ENCODE data around the gene KAT5. TPM values are rescaled to one million over a fixed set of nuclear protein-coding genes. Genes with fewer than 3 reads are reported as not detected.
"Not testable (repeated sequence)": the region's sequence is repeated elsewhere in the genome, so short reads cannot be mapped to it uniquely, and the experiment has no call there.

Gene KAT5
- total RNA-seq, 1 donor from 2014 or later = 44.6 TPM

GRCh38 chr11:65703846-65704245, 8.2 kb upstream of the KAT5 start:
- DNase-seq (ENCODE audit: missing footprints) = no peak
- intact Hi-C loops (cut with DNase I) = no loop called here
- no peak for ATAC-seq

- ATAC-seq; intact Hi-C loops (cut with DNase I): not testable (repeated sequence)
- peak; percentile 85 for DNase-seq (ENCODE audit: missing footprints)
Observed at GRCh38 chr11:65706303-65706763, 5.7 kb upstream of the KAT5 start.

GRCh38 chr11:65707002-65707401, 5.0 kb upstream of the KAT5 start:
- ATAC-seq; DNase-seq (ENCODE audit: missing footprints); intact Hi-C loops (cut with DNase I): not testable (repeated sequence)

GRCh38 chr11:65708451-65708850, 3.6 kb upstream of the KAT5 start:
- intact Hi-C loops (cut with DNase I) = no loop called here
- no peak for DNase-seq (ENCODE audit: missing footprints)
- ATAC-seq = no peak

- ATAC-seq = no peak
- intact Hi-C loops (cut with DNase I) = loop anchor here (2.0 to 5.0 kb wide), 3 partner anchors 47 to 109 kb away; partner anchors contain the start of genes AP5B1 and RELA
- no peak for DNase-seq (ENCODE audit: missing footprints)
Observed at GRCh38 chr11:65709661-65710060, 2.4 kb upstream of the KAT5 start.

- DNase-seq (ENCODE audit: missing footprints) (no peak), ATAC-seq (no peak)
- intact Hi-C loops (cut with DNase I) = loop anchor here (2.0 to 5.0 kb wide), 3 partner anchors 48 to 108 kb away; partner anchors contain the start of genes AP5B1 and RELA
Observed at GRCh38 chr11:65710421-65710820, 1.6 kb upstream of the KAT5 start.

- intact Hi-C loops (cut with DNase I) = loop anchor here (2.0 to 5.0 kb wide), 4 partner anchors 50 to 276 kb away; partner anchors contain the start of genes AP5B1, CFL1 and RELA
- no peak for DNase-seq (ENCODE audit: missing footprints)
- ATAC-seq = no peak
Observed at GRCh38 chr11:65712633-65713076, 603 bp downstream of the KAT5 start.

GRCh38 chr11:65713212-65713969, 1.3 kb downstream of the KAT5 start:
- ATAC-seq (no peak), DNase-seq (ENCODE audit: missing footprints) (no peak)
- intact Hi-C loops (cut with DNase I) = loop anchor here (2.0 to 5.0 kb wide), 4 partner anchors 51 to 275 kb away; partner anchors contain the start of genes AP5B1, CFL1 and RELA

- ATAC-seq (no peak), DNase-seq (ENCODE audit: missing footprints) (no peak)
- intact Hi-C loops (cut with DNase I) = loop anchor here (5.0 kb wide), 2 partner anchors 52 to 68 kb away; partner anchors contain the start of genes AP5B1 and RELA
Observed at GRCh38 chr11:65714433-65714832, 2.4 kb downstream of the KAT5 start.

GRCh38 chr11:65716302-65716701, 4.2 kb downstream of the KAT5 start:
- intact Hi-C loops (cut with DNase I) = no loop called here
- ATAC-seq (no peak), DNase-seq (ENCODE audit: missing footprints) (no peak)

- ATAC-seq (no peak), DNase-seq (ENCODE audit: missing footprints) (no peak)
- intact Hi-C loops (cut with DNase I) = no loop called here
Observed at GRCh38 chr11:65716774-65717405, 4.8 kb downstream of the KAT5 start.

GRCh38 chr11:65717906-65718305, 5.9 kb downstream of the KAT5 start:
- ATAC-seq (no peak), DNase-seq (ENCODE audit: missing footprints) (no peak)
- intact Hi-C loops (cut with DNase I) = no loop called here

- ATAC-seq = no peak
- DNase-seq (ENCODE audit: missing footprints) = no peak
- intact Hi-C loops (cut with DNase I) = no loop called here
Observed at GRCh38 chr11:65718531-65718930, 6.5 kb downstream of the KAT5 start.

GRCh38 chr11:65718964-65719492, 7.0 kb downstream of the KAT5 start:
- DNase-seq (ENCODE audit: missing footprints) = no peak
- intact Hi-C loops (cut with DNase I) = no loop called here
- ATAC-seq = peak; percentile 26

GRCh38 chr11:65719871-65720210, 7.8 kb downstream of the KAT5 start:
- no peak for DNase-seq (ENCODE audit: missing footprints)
- intact Hi-C loops (cut with DNase I) = no loop called here
- ATAC-seq = peak; percentile 9

GRCh38 chr11:65720211-65720934, 8.3 kb downstream of the KAT5 start, which contains the start of gene RNASEH2C:
Gene RNASEH2C, minus strand, starts transcription at chr11:65720798. Its CDS starts 40 bp downstream, at chr11:65720758.
- intact Hi-C loops (cut with DNase I) = no loop called here
- ATAC-seq (peak; percentile 96), DNase-seq (ENCODE audit: missing footprints) (peak; percentile 93)

GRCh38 chr11:65722261-65722660, 10.2 kb downstream of the KAT5 start:
- ATAC-seq = no peak
- intact Hi-C loops (cut with DNase I) = no loop called here
- DNase-seq (ENCODE audit: missing footprints) = no peak

GRCh38 chr11:65726660-65727059, 14.6 kb downstream of the KAT5 start:
- ATAC-seq (no peak), DNase-seq (ENCODE audit: missing footprints) (no peak)
- intact Hi-C loops (cut with DNase I) = no loop called here

- intact Hi-C loops (cut with DNase I) = no loop called here
- DNase-seq (ENCODE audit: missing footprints) (no peak), ATAC-seq (no peak)
Observed at GRCh38 chr11:65727865-65728264, 15.8 kb downstream of the KAT5 start.
